DOHH2 (cell line): ENCODE results near the gene LSM3.

Experiments
- H3F3A ChIP-seq: fragments of 200-600 bp; sonication (generic), shearing (Covaris generic); 2 replicates; pipeline ENCODE4 v1.6.0; 2016; ENCODE audit warnings: antibody characterized with exemption, mild to moderate bottlenecking; ENCODE audit not compliant: control insufficient read depth, insufficient read depth
- H3K27ac ChIP-seq: fragments of 200-600 bp; sonication (generic); 2 replicates; pipeline ENCODE4 v1.5.1; 2014; ENCODE audit warnings: low read depth, mild to moderate bottlenecking, low read length, moderate library complexity
- H3K27me3 ChIP-seq: fragments of 200-600 bp; sonication (generic); 2 replicates; pipeline ENCODE4 v1.6.1; 2014; ENCODE audit warnings: mild to moderate bottlenecking, low read length, mixed read lengths; ENCODE audit not compliant: control insufficient read depth
- H3K36me3 ChIP-seq: fragments of 200-600 bp; sonication (generic); 2 replicates; pipeline ENCODE4 v1.6.1; 2014; ENCODE audit warnings: mild to moderate bottlenecking, low read length, moderate library complexity, mixed read lengths; ENCODE audit not compliant: control insufficient read depth
- H3K4me1 ChIP-seq: fragments of 200-600 bp; sonication (generic); 2 replicates; pipeline ENCODE4 v1.6.1; 2014; ENCODE audit warnings: mild to moderate bottlenecking, low read length, mixed read lengths; ENCODE audit not compliant: control insufficient read depth
- H3K4me2 ChIP-seq: fragments of 200-600 bp; sonication (generic); 2 replicates; pipeline ENCODE4 v1.6.0; 2014; ENCODE audit warnings: mild to moderate bottlenecking, low read length, moderate library complexity
- H3K4me3 ChIP-seq: fragments of 200-600 bp; sonication (generic); 2 replicates; pipeline ENCODE4 v1.5.1; 2014; ENCODE audit warnings: mild to moderate bottlenecking, low read length, mixed read lengths
- H3K79me2 ChIP-seq: fragments of 200-600 bp; sonication (generic); 2 replicates; pipeline ENCODE4 v1.6.1; 2014; ENCODE audit warnings: mild to moderate bottlenecking, low read length, mixed read lengths; ENCODE audit not compliant: control insufficient read depth
- H3K9me2 ChIP-seq: fragments of 200-600 bp; sonication (generic); replicated peaks from 2 replicates; pipeline ENCODE4 v1.6.1; 2014; ENCODE audit warnings: mild to moderate bottlenecking, low read length, mixed read lengths; ENCODE audit not compliant: control insufficient read depth
- H3K9me3 ChIP-seq: fragments of 200-600 bp; sonication (generic); 2 replicates; pipeline ENCODE4 v1.6.1; 2014; ENCODE audit warnings: antibody characterized with exemption, low read length, mixed read lengths; ENCODE audit not compliant: control insufficient read depth, insufficient read depth
- H4K20me1 ChIP-seq: fragments of 200-600 bp; sonication (generic); 2 replicates; pipeline ENCODE4 v1.6.0; 2014; ENCODE audit warnings: low read depth, mild to moderate bottlenecking, antibody characterized with exemption, low read length, moderate library complexity; ENCODE audit not compliant: control insufficient read depth, insufficient read depth
- CTCF ChIP-seq: fragments of 200-600 bp; sonication (generic); IDR thresholded peaks from one replicate; pipeline ENCODE4 v1.5.1; 2014; ENCODE audit warnings: antibody characterized with exemption, mild to moderate bottlenecking, low read depth, low read length; ENCODE audit not compliant: poor library complexity, severe bottlenecking
- EZH2phosphoT487 ChIP-seq: fragments of 200-600 bp; sonication (generic); IDR thresholded peaks from 2 replicates; pipeline ENCODE4 v1.6.1; 2017; ENCODE audit warnings: borderline replicate concordance, mild to moderate bottlenecking, antibody characterized with exemption, low read length, moderate library complexity, mixed read lengths

Gene LSM3

DNA sequence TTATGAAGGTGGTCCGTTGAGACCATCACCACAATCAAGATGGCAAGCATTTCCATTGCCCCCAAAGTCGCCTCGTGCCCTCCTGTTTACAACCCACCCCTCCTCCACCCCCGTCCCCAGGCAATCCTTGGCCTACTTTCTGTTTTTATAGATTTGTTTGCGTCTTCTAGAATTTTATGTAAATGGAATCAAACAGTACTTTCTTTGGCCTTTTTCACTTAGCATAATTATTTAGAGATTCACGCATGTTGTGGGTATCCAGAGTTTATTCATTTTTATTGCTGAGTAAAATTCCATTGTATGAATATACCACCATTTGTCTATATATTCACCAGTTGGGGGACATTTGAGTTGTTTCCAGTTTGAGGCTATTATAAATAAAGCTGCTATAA, 66.6 kb downstream of the LSM3 start:
- Histone ChIP-seq H3K36me3 (no peaks in the 10 kb centered on the region), H3K27ac (no peak overlapping the region), H3K9me2 (no peaks in the 10 kb centered on the region), H3F3A (no peaks in the 10 kb centered on the region), H3K4me1 (peaks cover 5% of the 10 kb centered on the region), H4K20me1 (no peaks in the 10 kb centered on the region), H3K27me3 (no peaks in the 10 kb centered on the region), H3K4me3 (no peak overlapping the region), H3K9me3 (no peaks in the 10 kb centered on the region), H3K79me2 (no peaks in the 10 kb centered on the region), H3K4me2 (no peak overlapping the region)
- TF ChIP-seq CTCF, result no peak

GRCh38 chr3:14245822-14246221, 67.2 kb downstream of the LSM3 start:
- no peak for TF ChIP-seq CTCF
- Histone ChIP-seq H3K79me2 (no peaks in the 10 kb centered on the region), H3K4me2 (no peak overlapping the region), H3F3A (no peaks in the 10 kb centered on the region), H3K9me3 (no peaks in the 10 kb centered on the region), H3K27ac (no peak overlapping the region), H3K36me3 (no peaks in the 10 kb centered on the region), H4K20me1 (no peaks in the 10 kb centered on the region), H3K9me2 (no peaks in the 10 kb centered on the region), H3K4me3 (no peak overlapping the region), H3K27me3 (no peaks in the 10 kb centered on the region), H3K4me1 (peaks cover 7% of the 10 kb centered on the region)

DNA sequence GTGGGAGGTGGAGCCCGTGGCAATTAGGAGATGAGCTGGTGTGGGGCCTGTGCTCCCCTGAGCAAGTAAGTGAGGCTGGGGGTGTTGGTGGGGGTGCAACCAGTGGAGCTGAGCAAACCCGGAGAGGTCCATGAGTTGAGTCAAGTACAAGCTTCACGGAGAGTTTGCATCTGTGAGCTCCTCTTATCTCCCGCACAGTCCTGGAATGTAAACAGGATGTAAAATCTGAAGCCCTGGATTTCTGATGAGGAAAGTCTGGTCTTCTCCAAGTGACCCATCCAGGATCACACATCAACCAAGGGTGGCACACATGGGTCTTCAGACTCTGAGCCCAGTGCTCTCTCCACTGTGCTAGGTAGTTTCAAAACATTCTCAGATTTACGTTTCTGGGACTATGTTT, 67.8 kb downstream of the LSM3 start:
- Histone ChIP-seq H3K9me3 (no peaks in the 10 kb centered on the region), H4K20me1 (no peaks in the 10 kb centered on the region), H3K27me3 (no peaks in the 10 kb centered on the region), H3K27ac (no peak overlapping the region), H3K79me2 (no peaks in the 10 kb centered on the region), H3K36me3 (no peaks in the 10 kb centered on the region), H3K4me2 (no peak overlapping the region), H3K9me2 (no peaks in the 10 kb centered on the region), H3K4me1 (peaks cover 7% of the 10 kb centered on the region), H3F3A (no peaks in the 10 kb centered on the region), H3K4me3 (no peak overlapping the region)
- TF ChIP-seq CTCF (no peak), EZH2phosphoT487 (no peak)

DNA sequence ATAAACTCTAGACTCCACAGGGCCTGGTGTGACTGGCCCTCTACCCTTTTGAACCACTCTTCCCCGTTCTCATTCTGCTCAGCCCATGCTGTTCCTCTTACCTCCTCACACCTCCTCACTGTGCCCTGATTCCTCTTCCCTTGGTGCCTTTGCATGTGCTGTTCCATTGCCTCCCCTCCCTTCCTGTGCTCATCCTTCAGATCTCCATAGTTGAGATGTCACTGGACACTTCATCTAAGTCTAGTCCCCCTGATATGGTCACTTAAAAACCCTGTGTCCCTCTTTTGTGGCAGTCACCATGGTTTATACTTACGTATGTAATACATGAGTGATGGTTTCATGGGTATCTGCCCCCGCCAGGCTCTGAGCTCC, 69.8 kb downstream of the LSM3 start:
- H3K27me3 ChIP-seq, result no peaks in the 10 kb centered on the region
- TF ChIP-seq EZH2phosphoT487 (no peak), CTCF (no peak)
- H3K27ac ChIP-seq, result no peak overlapping the region
- no peaks in the 10 kb centered on the region for H3K9me3 ChIP-seq
- H3K36me3 ChIP-seq, result no peaks in the 10 kb centered on the region
- no peaks in the 10 kb centered on the region for H3F3A ChIP-seq
- no peaks in the 10 kb centered on the region for H3K79me2 ChIP-seq
- no peak overlapping the region for H3K4me2 ChIP-seq
- no peaks in the 10 kb centered on the region for H4K20me1 ChIP-seq
- H3K4me1 ChIP-seq, result peaks cover 7% of the 10 kb centered on the region
- H3K4me3 ChIP-seq, result no peak overlapping the region
- no peaks in the 10 kb centered on the region for H3K9me2 ChIP-seq
